ENCODE results near the gene TP53RK.

- TF ChIP-seq CTCF (IDR thresholded peaks at IDR 0.05; ENCODE audit: insufficient read depth, low read length) (no peak), REST (IDR thresholded peaks at IDR 0.05; ENCODE audit: insufficient replicate concordance, low read depth) (no peak), POLR2AphosphoS5 (IDR thresholded peaks at IDR 0.05; ENCODE audit: low read depth) (no peak)
Measured at GRCh38 chr20:46647469-46647868, 41.8 kb downstream of the TP53RK start.
